GM21367 (cell line): ENCODE measurements around the gene CPS1.

ENCODE experiments used
- ATAC-seq: cut with Tn5 transposase; IDR thresholded peaks from one replicate; pipeline ENCODE4 v1.9.1; 2021; ENCODE audit not compliant: unreplicated experiment

Gene CPS1

GRCh38 chr2:210673117-210673516 is 116.7 kb downstream of the CPS1 start:
- ATAC-seq, result no peak

DNA sequence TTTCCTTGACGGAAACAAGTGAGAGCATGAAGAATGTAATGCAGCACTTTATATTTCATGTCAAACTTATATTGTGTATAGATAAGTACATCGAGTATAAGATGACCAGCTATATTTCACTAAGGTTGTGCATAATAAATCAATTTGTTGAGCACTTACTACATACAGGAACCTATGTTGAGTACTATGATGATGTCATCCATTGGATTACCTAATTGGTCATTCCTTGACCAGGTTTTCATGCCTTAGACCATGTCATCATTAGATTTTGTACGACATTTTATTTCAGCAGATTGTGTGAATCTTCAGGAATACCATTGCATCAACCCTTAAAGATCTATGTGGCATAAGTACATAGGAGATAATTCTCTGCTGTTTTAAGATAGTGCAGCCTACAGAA is 119.7 kb downstream of the CPS1 start:
- ATAC-seq, result no peak

DNA sequence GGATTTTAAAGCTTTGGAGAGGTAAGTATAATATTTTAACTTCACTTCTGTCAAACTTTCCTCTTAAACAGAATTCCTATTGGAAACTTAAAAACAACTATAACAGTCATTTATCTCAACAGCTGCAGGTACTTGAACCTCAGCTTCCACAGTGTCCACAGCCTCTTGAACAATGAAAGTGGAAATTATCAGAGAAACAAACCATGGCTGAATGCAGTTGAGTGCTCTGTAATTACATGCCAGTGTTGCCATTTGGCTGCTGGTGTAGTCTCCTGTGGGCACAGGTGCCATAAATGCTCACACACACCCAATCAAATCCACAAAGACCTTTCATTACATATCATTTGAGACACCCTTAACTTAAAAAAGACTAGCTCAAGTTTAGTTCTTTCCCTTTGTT is 125.1 kb downstream of the CPS1 start:
- ATAC-seq, result no peak

DNA sequence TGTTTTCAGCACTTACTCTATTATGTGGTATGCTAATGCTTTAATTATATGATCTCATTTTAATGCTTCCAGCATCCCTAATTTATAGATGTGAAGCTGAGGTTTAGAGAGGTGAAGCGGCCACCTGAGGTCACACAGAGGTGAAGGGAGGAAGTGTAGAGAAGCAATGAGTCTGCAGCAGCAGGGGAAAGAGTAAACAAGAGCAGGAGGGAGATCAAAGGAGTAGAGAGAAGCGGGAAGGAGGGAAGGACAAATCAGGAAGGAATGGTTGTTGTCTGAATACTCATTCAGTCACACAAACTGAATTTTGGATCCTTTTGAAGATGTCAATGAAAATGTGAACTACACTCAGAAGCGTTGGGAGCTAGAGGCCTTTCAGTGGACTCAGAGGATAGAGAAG is 130.0 kb downstream of the CPS1 start:
- no peak for ATAC-seq

- ATAC-seq, result no peak
Observed at GRCh38 chr2:210687786-210688470, 131.5 kb downstream of the CPS1 start.

DNA sequence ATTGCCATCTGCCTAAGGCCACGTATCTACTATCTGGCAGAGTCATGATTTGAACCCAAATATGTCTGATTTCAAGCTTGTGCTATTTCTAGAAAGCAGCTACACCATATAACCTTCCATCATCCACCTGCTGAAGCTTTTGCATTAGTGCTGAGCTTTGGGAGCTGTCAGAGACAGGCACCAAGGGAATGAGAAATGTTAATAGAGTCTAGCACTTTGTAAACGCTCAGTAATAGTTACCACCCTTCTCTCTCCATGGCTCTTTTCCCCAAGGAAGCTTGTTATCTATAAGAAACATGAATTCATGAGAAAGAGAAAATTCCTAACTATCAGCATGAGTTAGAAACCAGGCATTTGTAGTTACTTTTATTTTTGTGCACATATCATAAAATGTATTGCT is 151.5 kb downstream of the CPS1 start:
- ATAC-seq, result no peak

- no peak for ATAC-seq
Observed at GRCh38 chr2:210713122-210713521, 156.7 kb downstream of the CPS1 start.

DNA sequence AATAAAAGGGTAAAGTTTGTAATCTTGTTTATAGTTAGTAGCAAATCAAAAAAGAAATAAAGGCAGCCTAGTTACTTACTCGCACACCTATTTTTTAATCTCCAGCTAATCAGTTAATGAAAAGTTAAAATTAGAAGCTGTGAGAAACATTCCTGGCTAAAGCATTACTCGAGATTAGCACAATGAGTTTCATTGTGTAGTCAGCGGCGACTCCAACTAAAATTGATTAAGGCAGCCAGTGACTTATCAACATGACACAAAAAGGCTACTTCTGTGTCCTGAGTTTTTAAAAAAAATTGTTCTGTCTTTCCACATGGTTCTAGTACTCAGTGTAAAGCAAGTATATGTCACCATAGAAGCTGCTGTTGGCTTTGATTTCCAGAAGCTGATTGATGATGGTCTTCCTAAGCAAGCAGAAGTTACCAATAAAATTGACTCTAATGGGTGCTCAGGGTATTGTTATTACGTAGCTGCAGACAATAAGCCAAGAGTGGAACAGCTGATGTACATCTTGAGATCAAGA is 159.2 kb downstream of the CPS1 start:
- no peak for ATAC-seq

GRCh38 chr2:210718503-210718902 is 162.1 kb downstream of the CPS1 start:
- ATAC-seq, result no peak

DNA sequence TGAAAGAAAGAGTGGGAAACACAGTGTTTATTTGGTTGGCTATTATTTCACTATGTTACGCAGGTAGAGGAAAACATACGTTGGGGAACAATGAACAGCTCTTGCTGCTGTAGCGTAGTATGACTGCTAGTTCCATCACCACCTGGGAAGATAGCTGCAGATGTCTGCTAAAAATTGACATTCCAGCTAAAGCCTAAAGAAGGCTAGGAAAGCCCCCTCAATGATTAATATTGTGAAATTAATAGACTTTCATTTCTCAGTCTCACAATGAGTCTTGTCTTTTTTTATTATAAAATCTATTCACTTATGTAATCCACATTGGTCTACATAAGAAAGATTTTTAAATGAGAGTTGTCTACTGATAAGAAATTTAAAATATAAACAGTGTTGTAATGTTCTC is 165.7 kb downstream of the CPS1 start:
- ATAC-seq, result no peak

- no peak for ATAC-seq
Observed at GRCh38 chr2:210727549-210727948, 171.2 kb downstream of the CPS1 start.
